22Rv1 (cell line): ENCODE results near the gene RAPGEFL1.

ENCODE experiments used
- CTCF ChIP-seq: fragments of 450-650 bp; IDR thresholded peaks from 2 replicates; pipeline ENCODE4 v1.5.1; 2017; ENCODE audit warnings: mild to moderate bottlenecking
- ZFX ChIP-seq: fragments of 450-650 bp; IDR thresholded peaks from 2 replicates; pipeline ENCODE4 v1.6.1; 2017; ENCODE audit warnings: antibody characterized with exemption, borderline replicate concordance

- TF ChIP-seq CTCF (no peak), ZFX (no peak)
These were observed 9.5 kb upstream of the RAPGEFL1 start for GRCh38 chr17:40167685-40168261.
